Ovary (tissue), 9 donors: Measurements from ENCODE around the gene GEMIN2. TPM values are rescaled to one million over a fixed set of nuclear protein-coding genes. Genes with fewer than 3 reads are reported as not detected.
"Not testable (repeated sequence)": the region's sequence is repeated elsewhere in the genome, so short reads cannot be mapped to it uniquely, and the experiment has no call there.

ENCODE experiments used
- DNase-seq, 5 donors: peaks; one replicate each; pipeline ENCODE4 v3.0.0-alpha.2; 2019 to 2020
- H3K27ac ChIP-seq, 2 donors: fragments of 200-600 bp; one replicate each; pipeline versions ENCODE4 v1.5.1 to v1.8.0; 2019 to 2022
- H3K27me3 ChIP-seq: fragments of 200-600 bp; one replicate; pipeline ENCODE4 v1.8.0; 2022
- H3K36me3 ChIP-seq: fragments of 200-600 bp; sonication (generic); one replicate; pipeline ENCODE4 v1.5.1; 2019
- H3K4me1 ChIP-seq: one replicate; pipeline ENCODE4 v1.8.1; 2013; ENCODE audit warnings: mild to moderate bottlenecking, moderate library complexity; ENCODE audit not compliant: insufficient read depth
- H3K4me3 ChIP-seq: fragments of 200-600 bp; sonication (generic); one replicate; pipeline ENCODE4 v1.5.1; 2017
- H3K9me3 ChIP-seq, 2 donors: fragments of 200-600 bp in 1 of 2; sonication (generic) in 1 of 2; one replicate each; pipeline versions ENCODE4 v1.5.1 to v1.8.1; 2013 to 2019; ENCODE audit warnings: mild to moderate bottlenecking in 1 of 2, moderate library complexity in 1 of 2
- EP300 ChIP-seq: sonication (generic); formaldehyde crosslinking; IDR thresholded peaks from one replicate; pipeline ENCODE4 v1.6.1; 2017; ENCODE audit warnings: antibody characterized with exemption
- POLR2A ChIP-seq: fragments of 450-650 bp; IDR thresholded peaks from one replicate; pipeline ENCODE4 v1.6.1; 2017; ENCODE audit warnings: antibody characterized with exemption, mild to moderate bottlenecking, moderate library complexity
- WGBS, 3 donors: extraction: QIAGEN DNeasy Blood & Tissue Kit in 1 of 3; methylation state at CpG; one replicate each; pipeline versions ENCODE4 v1.1.5 to v1.1.7; 2013 to 2017; 5-methylcytosine and 5-hydroxymethylcytosine counted together
- intact Hi-C, 4 donors: fragments of 100-400 bp; cut with DNase I; formaldehyde crosslinking; loops; one replicate each; pipeline versions ENCODE4 v1.11.0 to v1.15.1; 2022 to 2023
- polyA plus RNA-seq, 2 donors: library from polyadenylated mRNA; stranded (reverse); fragments of 200-250 nt in 1 of 2; fragments of 350-450 nt in 1 of 2; fragmentation: Illumina TruSeq in 1 of 2; extraction: RNeasy Lipid Tissue Mini Kit (QIAGEN cat#74804) in 1 of 2; gene quantifications; one replicate each; pipeline ENCODE4 v1.2.3, GENCODE V29; 2013 to 2014
- total RNA-seq, 7 donors: library from RNA; depleted of rRNA in 2 of 7; stranded (reverse); fragments of >200 nt in 2 of 7; fragmentation: NEBNext Ultra II Directional in 3 of 7; extraction: Animal tissue kit (Norgen Biotek cat#: 25700) in 3 of 7; gene quantifications; one replicate each; pipeline versions ENCODE4 v1.1.0 to v1.2.4, GENCODE V29; 2016 to 2023
- TF ChIP-seq, protein P1 (sequence below), 3 donors: fragments of 450-650 bp in 2 of 3; fragments of 200-600 bp in 1 of 3; IDR thresholded peaks; one replicate each; pipeline versions ENCODE4 v1.5.1 to v1.8.0; 2016 to 2022; ENCODE audit warnings: antibody characterized with exemption in 3 of 3, mild to moderate bottlenecking in 1 of 3
- donor health status: DM: no; HTN: no; CAD: no; lungs with moderate emphysema.
- donor health status: DM: no; HTN: no; CAD: no.
- donor health status: Bipolar disorder and iron deficiency.
- donor health status: DM: yes; HTN: yes; CAD: no.
- donor health status: DM: no; HTN: no; CAD: no.
- donor health status: DM: yes; HTN: yes; CAD: no.

GEMIN2 gene
- total and polyA plus RNA-seq, 9 donors, result 8.2 to 19.8 (median 13.1) TPM

DNA sequence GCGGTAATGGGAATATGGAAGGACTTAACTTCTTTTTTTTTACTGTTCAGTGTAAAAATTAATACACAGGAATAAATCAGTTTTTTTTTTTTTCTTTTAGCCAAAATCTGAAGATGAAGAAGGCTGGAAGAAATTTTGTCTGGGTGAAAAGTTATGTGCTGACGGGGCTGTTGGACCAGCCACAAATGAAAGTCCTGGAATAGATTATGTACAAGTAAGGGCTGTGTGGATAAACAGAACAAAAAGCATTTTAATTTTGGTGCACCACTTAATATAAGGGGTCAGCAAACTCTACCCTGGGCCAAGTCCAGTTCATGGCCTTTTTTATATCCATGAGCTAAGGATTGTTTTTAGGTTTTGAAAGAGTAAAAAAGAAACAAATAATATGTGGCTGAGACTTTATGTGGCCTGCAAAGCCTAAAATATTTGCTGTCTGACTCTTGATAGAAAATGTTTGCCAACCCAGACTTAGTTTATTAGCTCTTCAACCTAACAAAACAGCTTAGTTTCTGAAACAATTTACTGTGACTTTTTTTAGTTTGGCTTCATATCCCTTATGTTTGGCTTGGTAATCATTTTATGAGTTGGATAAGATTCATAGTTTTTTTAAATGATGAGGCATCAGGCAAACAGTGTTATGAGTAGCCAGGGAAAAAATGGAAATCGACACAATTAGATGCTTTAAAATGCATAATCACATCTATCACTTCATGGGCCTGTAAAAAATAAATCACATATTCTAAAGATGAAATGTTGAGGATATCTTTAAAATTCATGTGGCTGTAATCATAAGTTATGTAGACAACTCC is 8.4 kb downstream of the GEMIN2 start:
- Histone ChIP-seq H3K4me3 (no peak overlapping the region), H3K4me1 (peaks cover 2% of the 10 kb centered on the region), H3K36me3 (no peaks in the 10 kb centered on the region), H3K9me3 (no peaks in the 10 kb centered on the region), H3K27me3 (no peaks in the 10 kb centered on the region), H3K27ac (no peak overlapping the region)
- WGBS, 3 donors, result 39 to 67% (median 63%) methylated on average over 3 of the region's 3 CpGs
- intact Hi-C loops, result no loop called here
- DNase-seq, result no peak
- TF ChIP-seq, protein P1, sequence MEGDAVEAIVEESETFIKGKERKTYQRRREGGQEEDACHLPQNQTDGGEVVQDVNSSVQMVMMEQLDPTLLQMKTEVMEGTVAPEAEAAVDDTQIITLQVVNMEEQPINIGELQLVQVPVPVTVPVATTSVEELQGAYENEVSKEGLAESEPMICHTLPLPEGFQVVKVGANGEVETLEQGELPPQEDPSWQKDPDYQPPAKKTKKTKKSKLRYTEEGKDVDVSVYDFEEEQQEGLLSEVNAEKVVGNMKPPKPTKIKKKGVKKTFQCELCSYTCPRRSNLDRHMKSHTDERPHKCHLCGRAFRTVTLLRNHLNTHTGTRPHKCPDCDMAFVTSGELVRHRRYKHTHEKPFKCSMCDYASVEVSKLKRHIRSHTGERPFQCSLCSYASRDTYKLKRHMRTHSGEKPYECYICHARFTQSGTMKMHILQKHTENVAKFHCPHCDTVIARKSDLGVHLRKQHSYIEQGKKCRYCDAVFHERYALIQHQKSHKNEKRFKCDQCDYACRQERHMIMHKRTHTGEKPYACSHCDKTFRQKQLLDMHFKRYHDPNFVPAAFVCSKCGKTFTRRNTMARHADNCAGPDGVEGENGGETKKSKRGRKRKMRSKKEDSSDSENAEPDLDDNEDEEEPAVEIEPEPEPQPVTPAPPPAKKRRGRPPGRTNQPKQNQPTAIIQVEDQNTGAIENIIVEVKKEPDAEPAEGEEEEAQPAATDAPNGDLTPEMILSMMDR (IDR thresholded peaks at IDR 0.05), result no peak
- TF ChIP-seq EP300 (no peak), POLR2A (no peak)

DNA sequence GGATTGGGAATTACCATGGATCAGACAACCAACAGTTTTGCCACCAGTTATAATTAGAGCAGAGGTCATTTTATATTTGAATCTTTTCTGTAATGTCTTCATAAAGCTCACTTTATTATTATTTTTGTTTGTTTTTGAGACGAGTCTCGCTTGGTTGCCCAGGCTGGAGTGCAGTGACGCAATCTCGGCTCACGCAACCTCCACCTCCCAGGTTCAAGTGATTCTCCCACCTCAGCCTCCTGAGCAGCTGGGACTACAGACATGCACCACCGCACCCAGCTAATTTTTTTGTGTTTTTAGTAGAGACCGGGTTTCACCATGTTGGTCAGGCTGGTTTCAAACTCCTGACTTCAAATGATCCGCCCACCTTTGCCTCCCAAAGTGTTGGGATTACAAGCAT is 23.7 kb downstream of the GEMIN2 start:
- H3K27me3 ChIP-seq, DNase-seq, intact Hi-C loops, H3K27ac ChIP-seq, H3K36me3 ChIP-seq, H3K9me3 ChIP-seq, H3K4me3 ChIP-seq, H3K4me1 ChIP-seq: not testable (repeated sequence)
- WGBS, 3 donors, result 92 to 95% (median 95%) methylated on average over 8 of the region's 8 CpGs

DNA sequence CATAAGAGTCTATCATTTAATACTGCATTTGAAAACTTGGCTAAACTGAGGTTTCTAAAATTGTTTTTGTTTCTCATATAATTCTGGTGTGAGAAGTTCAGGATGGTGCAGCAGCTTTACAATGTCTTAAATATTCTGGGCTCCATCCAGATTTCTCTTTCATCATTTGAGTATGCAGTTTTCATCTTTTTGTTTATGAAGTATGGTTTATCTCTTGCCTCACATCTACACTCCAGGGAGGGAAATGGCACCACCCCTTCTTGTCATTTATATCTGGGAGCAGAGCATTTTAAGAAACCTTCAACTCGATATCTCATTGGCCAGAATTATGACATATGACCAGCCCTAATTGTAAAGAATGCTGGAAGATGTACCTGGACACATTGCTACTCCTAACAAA is 24.3 kb downstream of the GEMIN2 start:
- H3K4me3 ChIP-seq, result no peak overlapping the region
- H3K27ac ChIP-seq, result no peak overlapping the region
- H3K4me1 ChIP-seq, result no peaks in the 10 kb centered on the region
- intact Hi-C loops, result no loop called here
- H3K27me3 ChIP-seq, result no peaks in the 10 kb centered on the region
- 81 to 87% (median 86%) methylated on average over 1 of the region's 1 CpG for WGBS, 3 donors
- H3K9me3 ChIP-seq, result no peaks in the 10 kb centered on the region
- no peak for DNase-seq
- no peaks in the 10 kb centered on the region for H3K36me3 ChIP-seq
- TF ChIP-seq POLR2A (no peak), EP300 (no peak)
- TF ChIP-seq, protein P1 (IDR thresholded peaks at IDR 0.05), result no peak

DNA sequence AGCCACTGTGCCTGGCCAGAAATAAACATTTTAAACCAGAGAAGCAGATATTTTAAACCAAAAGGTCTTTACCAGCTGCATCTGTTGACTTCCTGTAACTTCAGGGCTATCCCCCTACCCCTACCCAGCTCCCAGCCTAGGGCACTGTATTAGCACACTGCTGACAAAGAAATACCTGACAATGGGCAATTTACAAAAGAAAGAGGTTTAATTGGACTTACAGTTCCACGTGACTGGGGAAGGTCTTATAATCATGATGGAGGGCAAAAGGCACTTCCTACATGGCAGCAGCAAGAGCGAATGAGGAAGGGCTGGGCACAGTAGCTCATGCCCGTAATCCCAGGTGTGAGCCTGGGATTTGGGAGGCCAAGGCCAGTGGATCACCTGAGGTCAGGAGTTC is 26.0 kb downstream of the GEMIN2 start:
- intact Hi-C loops, result no loop called here
- H3K36me3 ChIP-seq, result no peaks in the 10 kb centered on the region
- DNase-seq, result no peak
- H3K4me3 ChIP-seq, result no peak overlapping the region
- no peak overlapping the region for H3K27ac ChIP-seq
- 92 to 98% (median 93%) methylated on average over 3 of the region's 3 CpGs for WGBS, 3 donors
- TF ChIP-seq POLR2A, result no peak
- TF ChIP-seq, protein P1 (IDR thresholded peaks at IDR 0.05), result no peak
- TF ChIP-seq EP300, result no peak
- no peaks in the 10 kb centered on the region for H3K27me3 ChIP-seq
- H3K9me3 ChIP-seq, result no peaks in the 10 kb centered on the region
- no peaks in the 10 kb centered on the region for H3K4me1 ChIP-seq

DNA sequence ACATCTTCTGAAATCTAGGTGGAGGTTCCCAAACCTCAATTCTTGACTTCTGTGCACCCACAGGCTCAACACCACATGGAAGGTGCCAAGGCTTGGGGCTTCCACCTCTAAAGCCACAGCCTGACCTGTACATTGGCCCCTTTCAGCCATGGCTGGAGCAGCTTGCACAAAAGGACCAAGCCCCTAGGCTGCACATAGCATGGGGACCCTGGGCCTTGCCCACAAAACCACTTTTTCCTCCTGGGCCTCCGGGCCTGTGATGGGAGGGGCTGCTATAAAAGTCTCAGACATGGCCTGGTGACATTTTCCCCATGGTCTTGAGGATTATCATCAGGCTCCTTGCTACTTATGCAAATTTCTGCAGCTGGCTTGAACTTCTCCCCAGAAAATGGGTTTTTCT is 27.5 kb downstream of the GEMIN2 start:
- H3K9me3 ChIP-seq, H3K4me3 ChIP-seq, DNase-seq, H3K27me3 ChIP-seq, H3K36me3 ChIP-seq, intact Hi-C loops, H3K27ac ChIP-seq, H3K4me1 ChIP-seq: not testable (repeated sequence)
- 98 to 100% (median 100%) methylated on average over 1 of the region's 1 CpG for WGBS, 3 donors

DNA sequence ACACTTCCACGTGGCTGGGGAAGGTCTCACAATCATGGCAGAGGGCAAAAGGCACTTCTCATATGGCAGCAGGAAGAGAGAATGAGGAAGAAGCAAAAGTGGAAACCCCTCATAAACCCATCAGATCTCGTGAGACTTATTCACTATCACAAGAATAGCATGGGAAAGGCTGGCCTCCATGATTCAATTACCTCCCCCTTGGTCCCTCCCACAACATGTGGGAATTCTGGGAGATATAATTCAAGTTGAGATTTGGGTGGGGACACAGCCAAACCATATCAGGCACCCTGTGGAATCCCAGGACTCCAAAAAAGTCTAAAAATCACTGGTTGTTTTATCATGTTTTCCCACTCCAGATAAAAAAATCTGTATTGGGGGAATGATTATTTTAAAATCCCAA is 29.1 kb downstream of the GEMIN2 start:
- H3K4me1 ChIP-seq, H3K36me3 ChIP-seq, DNase-seq, H3K9me3 ChIP-seq, H3K27ac ChIP-seq, H3K27me3 ChIP-seq, H3K4me3 ChIP-seq, intact Hi-C loops: not testable (repeated sequence)
- 72 to 83% (median 75%) methylated on average over 2 of the region's 2 CpGs for WGBS, 3 donors
